ENCODE results near the gene PRDM12.

PRDM12 gene

DNA sequence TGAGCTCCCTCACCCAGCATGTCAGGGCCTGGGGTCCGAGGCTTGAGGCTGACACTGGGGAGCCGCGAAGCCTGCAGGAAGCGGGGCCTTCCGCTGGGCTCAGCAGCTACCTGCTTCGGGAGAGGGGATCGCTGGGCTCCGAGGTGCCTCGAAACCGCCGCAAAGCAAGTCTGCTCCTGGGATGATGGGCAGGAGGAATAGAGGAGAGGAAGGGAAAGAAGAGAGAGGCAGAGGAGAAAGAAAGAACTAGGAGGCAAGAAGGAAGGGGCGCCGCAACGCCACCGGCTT, 1.5 kb upstream of the PRDM12 start:
- H3K9ac ChIP-seq (ENCODE audit: low read length) = no peak overlapping the region
- TF ChIP-seq CTCF (IDR thresholded peaks at IDR 0.05; ENCODE audit: low read length) (no peak), EZH2 (IDR thresholded peaks at IDR 0.05; ENCODE audit: borderline replicate concordance, low read length) (no peak)
- H3K4me3 ChIP-seq (ENCODE audit: low read depth, low read length, poor library complexity, severe bottlenecking) = no peak overlapping the region
- no peaks in the 10 kb centered on the region for H3K9me3 ChIP-seq (ENCODE audit: low read length)
- H3K9me2 ChIP-seq (ENCODE audit: low read depth, low read length) = no peaks in the 10 kb centered on the region
- H3K27ac ChIP-seq (ENCODE audit: low read depth, low read length, poor library complexity, severe bottlenecking) = no peak overlapping the region
- no peaks in the 10 kb centered on the region for H3K4me1 ChIP-seq (ENCODE audit: insufficient read depth, low read length, severe bottlenecking)
- no peak overlapping the region for H3K4me2 ChIP-seq (ENCODE audit: low read length)
- H3K27me3 ChIP-seq (ENCODE audit: insufficient read depth, low read length) = no peaks in the 10 kb centered on the region
- H3K36me3 ChIP-seq (ENCODE audit: insufficient read depth, low read length) = no peaks in the 10 kb centered on the region
- H3K79me2 ChIP-seq (ENCODE audit: insufficient read depth, low read length) = no peaks in the 10 kb centered on the region
- H2AFZ ChIP-seq (ENCODE audit: low read length) = no peak overlapping the region
- no peaks in the 10 kb centered on the region for H3F3A ChIP-seq (ENCODE audit: insufficient read depth, low read length)
- no peaks in the 10 kb centered on the region for H4K20me1 ChIP-seq (ENCODE audit: insufficient read depth, low read length)

GRCh38 chr9:130663258-130663976, 977 bp upstream of the PRDM12 start:
- Histone ChIP-seq H3F3A (ENCODE audit: insufficient read depth, low read length) (no peaks in the 10 kb centered on the region), H3K27ac (ENCODE audit: low read depth, low read length, poor library complexity, severe bottlenecking) (no peak overlapping the region), H3K4me1 (ENCODE audit: insufficient read depth, low read length, severe bottlenecking) (no peaks in the 10 kb centered on the region), H3K27me3 (ENCODE audit: insufficient read depth, low read length) (no peaks in the 10 kb centered on the region), H3K9ac (ENCODE audit: low read length) (no peak overlapping the region), H3K9me3 (ENCODE audit: low read length) (no peaks in the 10 kb centered on the region), H3K79me2 (ENCODE audit: insufficient read depth, low read length) (no peaks in the 10 kb centered on the region), H3K36me3 (ENCODE audit: insufficient read depth, low read length) (no peaks in the 10 kb centered on the region), H4K20me1 (ENCODE audit: insufficient read depth, low read length) (no peaks in the 10 kb centered on the region), H3K4me2 (ENCODE audit: low read length) (no peak overlapping the region), H2AFZ (ENCODE audit: low read length) (no peak overlapping the region), H3K9me2 (ENCODE audit: low read depth, low read length) (no peaks in the 10 kb centered on the region), H3K4me3 (ENCODE audit: low read depth, low read length, poor library complexity, severe bottlenecking) (no peak overlapping the region)
- TF ChIP-seq EZH2 (IDR thresholded peaks at IDR 0.05; ENCODE audit: borderline replicate concordance, low read length) = no peak
- TF ChIP-seq CTCF (IDR thresholded peaks at IDR 0.05; ENCODE audit: low read length) = no peak

DNA sequence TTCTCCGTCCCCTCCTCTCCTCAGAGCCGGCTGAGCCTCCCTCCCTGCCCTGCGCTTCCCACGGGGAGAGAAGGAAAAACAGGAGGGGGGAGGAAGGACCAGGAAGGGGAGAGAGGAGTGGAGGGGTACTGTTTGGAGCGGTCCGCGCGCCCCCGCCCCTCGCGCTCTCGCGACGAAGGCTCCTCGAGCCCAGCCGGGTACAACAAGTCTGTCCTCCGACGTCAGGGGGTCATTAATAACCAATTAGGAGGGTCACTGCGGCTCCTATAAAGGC, 480 bp upstream of the PRDM12 start:
- H3K9me2 ChIP-seq (ENCODE audit: low read depth, low read length) = no peaks in the 10 kb centered on the region
- H3K4me2 ChIP-seq (ENCODE audit: low read length) = no peak overlapping the region
- no peak for TF ChIP-seq CTCF (IDR thresholded peaks at IDR 0.05; ENCODE audit: low read length)
- TF ChIP-seq EZH2 (IDR thresholded peaks at IDR 0.05; ENCODE audit: borderline replicate concordance, low read length) = no peak
- no peaks in the 10 kb centered on the region for H4K20me1 ChIP-seq (ENCODE audit: insufficient read depth, low read length)
- no peaks in the 10 kb centered on the region for H3K27me3 ChIP-seq (ENCODE audit: insufficient read depth, low read length)
- no peaks in the 10 kb centered on the region for H3F3A ChIP-seq (ENCODE audit: insufficient read depth, low read length)
- no peak overlapping the region for H2AFZ ChIP-seq (ENCODE audit: low read length)
- H3K9ac ChIP-seq (ENCODE audit: low read length) = no peak overlapping the region
- no peaks in the 10 kb centered on the region for H3K4me1 ChIP-seq (ENCODE audit: insufficient read depth, low read length, severe bottlenecking)
- H3K36me3 ChIP-seq (ENCODE audit: insufficient read depth, low read length) = no peaks in the 10 kb centered on the region
- H3K9me3 ChIP-seq (ENCODE audit: low read length) = no peaks in the 10 kb centered on the region
- H3K79me2 ChIP-seq (ENCODE audit: insufficient read depth, low read length) = no peaks in the 10 kb centered on the region
- H3K4me3 ChIP-seq (ENCODE audit: low read depth, low read length, poor library complexity, severe bottlenecking) = no peak overlapping the region
- H3K27ac ChIP-seq (ENCODE audit: low read depth, low read length, poor library complexity, severe bottlenecking) = no peak overlapping the region

Data from OCI-LY1 (cell line).